NB4 (cell line): ENCODE measurements around the gene SORBS1.

Experiments used
- POLR2A ChIP-seq: IDR thresholded peaks from 2 replicates; pipeline ENCODE4 v1.6.1; 2011; ENCODE audit warnings: mild to moderate bottlenecking; ENCODE audit not compliant: insufficient read length; ENCODE audit errors: extremely low read depth
- TF ChIP-seq, protein P1 (sequence below): IDR thresholded peaks from one replicate; pipeline ENCODE4 v1.5.1; 2012; ENCODE audit warnings: low read depth, low read length
- TF ChIP-seq, protein P2 (sequence below): IDR thresholded peaks from 2 replicates; pipeline ENCODE4 v1.6.1; 2011; ENCODE audit warnings: low read depth, low read length

DNA sequence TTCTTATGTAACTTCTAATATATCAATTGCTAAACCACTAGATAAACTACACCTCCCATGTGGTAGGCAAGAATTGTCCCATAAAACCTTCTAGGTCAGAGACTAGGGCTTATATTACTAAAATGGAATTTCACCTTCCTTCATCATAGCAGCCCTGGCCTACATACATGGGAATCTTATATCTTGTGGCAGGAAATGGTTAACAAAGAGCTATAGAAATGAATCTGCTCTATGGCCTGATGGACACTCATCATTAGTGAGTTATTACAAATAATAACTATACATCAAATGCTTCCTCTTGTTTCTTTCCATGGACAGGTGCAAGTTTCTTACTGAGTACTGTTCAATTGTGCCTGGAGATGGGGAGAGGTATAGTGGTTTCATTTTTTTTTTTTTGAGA lies 208.0 kb downstream of the SORBS1 start:
- TF ChIP-seq POLR2A = no peak
- TF ChIP-seq, protein P1, sequence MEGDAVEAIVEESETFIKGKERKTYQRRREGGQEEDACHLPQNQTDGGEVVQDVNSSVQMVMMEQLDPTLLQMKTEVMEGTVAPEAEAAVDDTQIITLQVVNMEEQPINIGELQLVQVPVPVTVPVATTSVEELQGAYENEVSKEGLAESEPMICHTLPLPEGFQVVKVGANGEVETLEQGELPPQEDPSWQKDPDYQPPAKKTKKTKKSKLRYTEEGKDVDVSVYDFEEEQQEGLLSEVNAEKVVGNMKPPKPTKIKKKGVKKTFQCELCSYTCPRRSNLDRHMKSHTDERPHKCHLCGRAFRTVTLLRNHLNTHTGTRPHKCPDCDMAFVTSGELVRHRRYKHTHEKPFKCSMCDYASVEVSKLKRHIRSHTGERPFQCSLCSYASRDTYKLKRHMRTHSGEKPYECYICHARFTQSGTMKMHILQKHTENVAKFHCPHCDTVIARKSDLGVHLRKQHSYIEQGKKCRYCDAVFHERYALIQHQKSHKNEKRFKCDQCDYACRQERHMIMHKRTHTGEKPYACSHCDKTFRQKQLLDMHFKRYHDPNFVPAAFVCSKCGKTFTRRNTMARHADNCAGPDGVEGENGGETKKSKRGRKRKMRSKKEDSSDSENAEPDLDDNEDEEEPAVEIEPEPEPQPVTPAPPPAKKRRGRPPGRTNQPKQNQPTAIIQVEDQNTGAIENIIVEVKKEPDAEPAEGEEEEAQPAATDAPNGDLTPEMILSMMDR = no peak
- TF ChIP-seq, protein P2, sequence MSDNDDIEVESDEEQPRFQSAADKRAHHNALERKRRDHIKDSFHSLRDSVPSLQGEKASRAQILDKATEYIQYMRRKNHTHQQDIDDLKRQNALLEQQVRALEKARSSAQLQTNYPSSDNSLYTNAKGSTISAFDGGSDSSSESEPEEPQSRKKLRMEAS = no peak
